Brain pericyte (primary cell): ENCODE data around the gene HPN.
"Not testable (repeated sequence)": the region's sequence is repeated elsewhere in the genome, so short reads cannot be mapped to it uniquely, and the experiment has no call there.

Experiments used
- DNase-seq: peaks from one replicate; pipeline ENCODE4 v3.0.0-alpha.2; 2012; ENCODE audit warnings: low read depth, low spot score

The HPN gene

GRCh38 chr19:35042954-35043604, 1.6 kb downstream of the HPN start:
- no peak for DNase-seq

GRCh38 chr19:35043906-35044305, 2.4 kb downstream of the HPN start:
- DNase-seq, result no peak

- DNase-seq, result no peak
These were observed 3.0 kb downstream of the HPN start for GRCh38 chr19:35044317-35045117.

- DNase-seq, result no peak
These were observed 4.3 kb downstream of the HPN start for GRCh38 chr19:35045667-35046300.

GRCh38 chr19:35046461-35046860, 4.9 kb downstream of the HPN start:
- DNase-seq, result no peak

GRCh38 chr19:35048911-35049411, 7.4 kb downstream of the HPN start:
- DNase-seq, result no peak

GRCh38 chr19:35049456-35049855, 7.9 kb downstream of the HPN start:
- DNase-seq, result no peak

GRCh38 chr19:35050662-35051061, 9.1 kb downstream of the HPN start:
- not testable (repeated sequence) for DNase-seq

GRCh38 chr19:35051268-35051667, 9.7 kb downstream of the HPN start:
- not testable (repeated sequence) for DNase-seq

- no peak for DNase-seq
These were observed 10.3 kb downstream of the HPN start for GRCh38 chr19:35051796-35052195.

GRCh38 chr19:35052599-35053190, 11.2 kb downstream of the HPN start:
- DNase-seq, result no peak

- DNase-seq, result no peak
These were observed 12.3 kb downstream of the HPN start for GRCh38 chr19:35053667-35054293.

- DNase-seq, result no peak
These were observed 13.1 kb downstream of the HPN start for GRCh38 chr19:35054626-35055025.

- no peak for DNase-seq
These were observed 14.2 kb downstream of the HPN start for GRCh38 chr19:35055715-35056179.

- no peak for DNase-seq
These were observed 15.1 kb downstream of the HPN start for GRCh38 chr19:35056513-35057063.

GRCh38 chr19:35058370-35058769, 16.8 kb downstream of the HPN start:
- no peak for DNase-seq

- DNase-seq, result no peak
These were observed 17.7 kb downstream of the HPN start for GRCh38 chr19:35059006-35059798.

GRCh38 chr19:35059799-35060091, 18.2 kb downstream of the HPN start:
- DNase-seq, result no peak

GRCh38 chr19:35060160-35060855, 18.8 kb downstream of the HPN start:
- no peak for DNase-seq
